Endodermal cell (in vitro differentiated cells): Measurements from ENCODE around the gene PTPRM. TPM values are rescaled to one million over a fixed set of nuclear protein-coding genes. Genes with fewer than 3 reads are reported as not detected.

Source experiments
- DNase-seq: peaks from one replicate; pipeline ENCODE4 v3.0.0-alpha.2; 2017
- H3K27ac ChIP-seq: 2 replicates; pipeline ENCODE4 v1.5.1; 2013; ENCODE audit warnings: mild to moderate bottlenecking, low read depth, low read length, moderate library complexity
- H3K27me3 ChIP-seq: 2 replicates; pipeline ENCODE4 v1.6.1; 2013; ENCODE audit warnings: mild to moderate bottlenecking, low read length, moderate library complexity; ENCODE audit not compliant: insufficient read depth, control insufficient read depth, poor library complexity, severe bottlenecking
- H3K36me3 ChIP-seq: 2 replicates; pipeline ENCODE4 v1.7.0; 2013; ENCODE audit warnings: mild to moderate bottlenecking, low read length, moderate library complexity; ENCODE audit not compliant: control insufficient read depth, insufficient read depth
- H3K4me1 ChIP-seq: one replicate; pipeline ENCODE4 v1.7.0; 2013; ENCODE audit warnings: low read length; ENCODE audit not compliant: control insufficient read depth, insufficient read depth
- H3K4me3 ChIP-seq: 2 replicates; pipeline ENCODE4 v1.5.1; 2013; ENCODE audit warnings: mild to moderate bottlenecking, low read length, moderate library complexity
- H3K9ac ChIP-seq: 2 replicates; pipeline ENCODE4 v1.6.1; 2013; ENCODE audit warnings: mild to moderate bottlenecking, low read length, moderate library complexity; ENCODE audit not compliant: poor library complexity, severe bottlenecking; ENCODE audit errors: extremely low read depth
- H3K9me3 ChIP-seq: 2 replicates; pipeline ENCODE4 v1.6.1; 2013; ENCODE audit warnings: mild to moderate bottlenecking, low read length, moderate library complexity; ENCODE audit not compliant: control insufficient read depth
- H3K27ac Mint-ChIP-seq: 2 replicates; pipeline ENCODE4 v1.8.0; 2020; ENCODE audit warnings: mixed read lengths
- H3K27me3 Mint-ChIP-seq: 2 replicates; pipeline ENCODE4 v1.8.0; 2021; ENCODE audit warnings: mild to moderate bottlenecking, mixed read lengths; ENCODE audit not compliant: insufficient read depth
- H3K36me3 Mint-ChIP-seq: 2 replicates; pipeline ENCODE4 v1.8.0; 2020; ENCODE audit warnings: low read depth, mixed read lengths
- H3K4me1 Mint-ChIP-seq: 2 replicates; pipeline ENCODE4 v1.8.0; 2020; ENCODE audit warnings: mixed read lengths
- H3K4me3 Mint-ChIP-seq: 2 replicates; pipeline ENCODE4 v1.8.0; 2020; ENCODE audit warnings: mild to moderate bottlenecking, moderate library complexity, mixed read lengths
- H3K9me3 Mint-ChIP-seq: 2 replicates; pipeline ENCODE4 v1.8.0; 2020; ENCODE audit warnings: mild to moderate bottlenecking, mixed read lengths
- WGBS, 2 experiments: methylation state at CpG; one replicate each; pipeline versions ENCODE4 v1.1.5 to v1.1.7; 2013; ENCODE audit warnings: missing lambda C conversion rate in 2 of 2, mixed read lengths in 1 of 2; ENCODE audit not compliant: insufficient coverage in 1 of 2, insufficient read length in 1 of 2; 5-methylcytosine and 5-hydroxymethylcytosine counted together
- total RNA-seq, 2 donors: library from RNA; stranded (reverse); fragmentation: NEBNext Ultra II Directional in 1 of 2; extraction: Animal tissue kit (Norgen Biotek cat#: 25700) in 1 of 2; gene quantifications; 2 replicates in 1 of 2; 3 replicates in 1 of 2; pipeline ENCODE4 v1.2.1, GENCODE V29; 2021
- TF ChIP-seq, protein P1 (sequence below): fragments of 200-600 bp; sonication (generic); conservative IDR thresholded peaks from 2 replicates; pipeline ENCODE4 v1.5.0; 2021; ENCODE audit warnings: antibody characterized with exemption, mild to moderate bottlenecking

The PTPRM gene
- total RNA-seq, 2 donors from 2014 or later = 47.2 to 57.6 TPM

- no peak for DNase-seq
- peaks cover 3% of the 10 kb centered on the region for H3K36me3 Mint-ChIP-seq
- Histone ChIP-seq H3K27me3 (peaks cover 9% of the 10 kb centered on the region), H3K9me3 (no peaks in the 10 kb centered on the region), H3K4me1 (peaks cover 11% of the 10 kb centered on the region), H3K36me3 (no peaks in the 10 kb centered on the region), H3K27ac (no peak overlapping the region), H3K9ac (no peak overlapping the region), H3K4me3 (no peak overlapping the region)
- H3K9me3 Mint-ChIP-seq = no peaks in the 10 kb centered on the region
- peaks cover 10% of the 10 kb centered on the region for H3K27me3 Mint-ChIP-seq
- H3K4me1 Mint-ChIP-seq = peaks cover 18% of the 10 kb centered on the region
- TF ChIP-seq, protein P1, sequence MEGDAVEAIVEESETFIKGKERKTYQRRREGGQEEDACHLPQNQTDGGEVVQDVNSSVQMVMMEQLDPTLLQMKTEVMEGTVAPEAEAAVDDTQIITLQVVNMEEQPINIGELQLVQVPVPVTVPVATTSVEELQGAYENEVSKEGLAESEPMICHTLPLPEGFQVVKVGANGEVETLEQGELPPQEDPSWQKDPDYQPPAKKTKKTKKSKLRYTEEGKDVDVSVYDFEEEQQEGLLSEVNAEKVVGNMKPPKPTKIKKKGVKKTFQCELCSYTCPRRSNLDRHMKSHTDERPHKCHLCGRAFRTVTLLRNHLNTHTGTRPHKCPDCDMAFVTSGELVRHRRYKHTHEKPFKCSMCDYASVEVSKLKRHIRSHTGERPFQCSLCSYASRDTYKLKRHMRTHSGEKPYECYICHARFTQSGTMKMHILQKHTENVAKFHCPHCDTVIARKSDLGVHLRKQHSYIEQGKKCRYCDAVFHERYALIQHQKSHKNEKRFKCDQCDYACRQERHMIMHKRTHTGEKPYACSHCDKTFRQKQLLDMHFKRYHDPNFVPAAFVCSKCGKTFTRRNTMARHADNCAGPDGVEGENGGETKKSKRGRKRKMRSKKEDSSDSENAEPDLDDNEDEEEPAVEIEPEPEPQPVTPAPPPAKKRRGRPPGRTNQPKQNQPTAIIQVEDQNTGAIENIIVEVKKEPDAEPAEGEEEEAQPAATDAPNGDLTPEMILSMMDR = no peak
- 97 to 98% methylated on average over 6 of the region's 6 CpGs for WGBS, 2 experiments
- no peak overlapping the region for H3K4me3 Mint-ChIP-seq
- H3K27ac Mint-ChIP-seq = no peak overlapping the region
Measured at GRCh38 chr18:8165095-8165494, 598.0 kb downstream of the PTPRM start.

- Histone ChIP-seq H3K4me3 (no peak overlapping the region), H3K4me1 (peaks cover 11% of the 10 kb centered on the region), H3K27ac (no peak overlapping the region), H3K36me3 (no peaks in the 10 kb centered on the region), H3K9ac (no peak overlapping the region), H3K27me3 (peaks cover 13% of the 10 kb centered on the region), H3K9me3 (no peaks in the 10 kb centered on the region)
- TF ChIP-seq, protein P1 = no peak
- peaks cover 3% of the 10 kb centered on the region for H3K36me3 Mint-ChIP-seq
- H3K4me1 Mint-ChIP-seq = peaks cover 18% of the 10 kb centered on the region
- no peaks in the 10 kb centered on the region for H3K9me3 Mint-ChIP-seq
- no peak overlapping the region for H3K4me3 Mint-ChIP-seq
- WGBS, 2 experiments = 98 to 100% methylated on average over 1 to 2 of the region's 2 CpGs
- H3K27ac Mint-ChIP-seq = no peak overlapping the region
- peaks cover 14% of the 10 kb centered on the region for H3K27me3 Mint-ChIP-seq
- DNase-seq = no peak
Measured at GRCh38 chr18:8167026-8167425, 599.9 kb downstream of the PTPRM start.

DNA sequence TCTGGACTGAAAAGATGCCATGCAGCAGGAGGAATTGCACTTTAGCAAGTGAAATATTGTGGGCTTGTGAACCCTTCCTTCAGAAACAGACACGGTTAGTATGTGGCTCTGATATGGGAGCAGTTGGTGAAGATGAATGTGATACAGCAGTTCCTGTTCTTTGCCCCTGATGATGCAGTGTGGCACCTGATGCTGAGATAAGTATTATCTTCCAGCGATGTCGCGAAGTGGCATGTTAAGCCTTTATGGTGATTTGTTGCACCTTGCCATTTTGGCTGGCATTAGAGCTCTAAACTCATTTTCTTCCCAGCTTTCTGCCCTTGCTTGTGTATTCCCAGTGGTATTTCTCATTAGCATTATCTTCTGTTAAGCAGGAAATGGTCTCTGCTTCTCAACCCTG lies 600.6 kb downstream of the PTPRM start:
- no peak overlapping the region for H3K9ac ChIP-seq
- TF ChIP-seq, protein P1 = no peak
- no peaks in the 10 kb centered on the region for H3K9me3 ChIP-seq
- no peak overlapping the region for H3K27ac ChIP-seq
- 88 to 91% methylated on average over 4 of the region's 4 CpGs for WGBS, 2 experiments
- no peak overlapping the region for H3K27ac Mint-ChIP-seq
- peaks cover 18% of the 10 kb centered on the region for H3K4me1 Mint-ChIP-seq
- no peaks in the 10 kb centered on the region for H3K36me3 ChIP-seq
- no peak for DNase-seq
- H3K36me3 Mint-ChIP-seq = peaks cover 3% of the 10 kb centered on the region
- H3K4me1 ChIP-seq = peaks cover 11% of the 10 kb centered on the region
- peaks cover 14% of the 10 kb centered on the region for H3K27me3 Mint-ChIP-seq
- H3K27me3 ChIP-seq = peaks cover 13% of the 10 kb centered on the region
- no peak overlapping the region for H3K4me3 Mint-ChIP-seq
- no peaks in the 10 kb centered on the region for H3K9me3 Mint-ChIP-seq
- no peak overlapping the region for H3K4me3 ChIP-seq
